ENCODE results near the gene ZSWIM3.
A peak's percentile ranks its signal among the peaks of the same experiment; 100 is the strongest.
"Not testable (repeated sequence)": the region's sequence is repeated elsewhere in the genome, so short reads cannot be mapped to it uniquely, and the experiment has no call there.

Gene ZSWIM3

DNA sequence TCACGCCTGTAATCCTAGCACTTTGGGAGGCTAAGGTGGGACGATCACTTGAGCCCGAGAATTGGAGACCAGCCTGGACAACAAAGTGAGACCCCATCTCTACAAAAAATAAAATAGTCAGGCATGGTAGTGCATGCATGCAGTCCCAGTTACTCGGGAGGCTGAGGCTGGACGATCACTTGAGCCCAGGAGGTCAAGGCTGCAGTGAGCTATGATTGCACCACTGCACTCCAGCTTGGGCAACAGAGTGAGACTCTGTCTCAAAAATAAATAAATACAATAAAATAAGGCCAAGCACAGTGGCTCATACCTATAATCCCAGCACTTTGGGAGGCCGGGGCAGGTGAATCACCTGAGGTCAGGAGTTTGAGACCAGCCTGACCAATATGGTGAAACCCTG lies 43.9 kb downstream of the ZSWIM3 start:
- DNase-seq; in situ Hi-C loops (cut with MboI; ENCODE audit: low pct_unique_long_range_greater_than_20kb, low sequenced_read_pairs): not testable (repeated sequence)

DNA sequence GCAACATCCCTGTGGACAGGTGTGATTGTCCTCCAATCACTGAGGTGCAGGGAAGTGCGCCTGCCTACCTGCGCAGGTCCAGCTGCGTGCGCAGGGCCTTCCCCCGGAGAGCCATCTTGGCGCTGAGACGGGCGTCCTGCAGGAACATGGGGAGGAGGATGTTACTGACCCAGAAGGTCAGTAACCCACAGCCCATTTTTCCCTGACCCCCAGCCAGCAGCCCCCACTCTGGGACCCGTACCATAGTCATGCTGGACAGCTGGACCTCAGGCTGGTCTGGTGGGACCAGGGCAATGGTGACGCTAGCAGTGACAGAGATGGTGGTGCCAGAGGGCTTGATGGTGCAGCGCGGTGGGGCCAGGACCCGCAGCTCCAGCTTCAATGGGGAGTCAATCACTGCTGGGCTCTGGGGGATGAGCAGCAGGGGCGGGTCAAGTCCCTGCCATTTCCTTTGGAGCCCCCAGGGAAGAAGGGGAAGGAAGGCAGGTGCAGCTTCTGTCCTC lies 44.8 kb downstream of the ZSWIM3 start:
- in situ Hi-C loops (cut with MboI; ENCODE audit: low pct_unique_long_range_greater_than_20kb, low sequenced_read_pairs), result no loop called here
- DNase-seq, result no peak

DNA sequence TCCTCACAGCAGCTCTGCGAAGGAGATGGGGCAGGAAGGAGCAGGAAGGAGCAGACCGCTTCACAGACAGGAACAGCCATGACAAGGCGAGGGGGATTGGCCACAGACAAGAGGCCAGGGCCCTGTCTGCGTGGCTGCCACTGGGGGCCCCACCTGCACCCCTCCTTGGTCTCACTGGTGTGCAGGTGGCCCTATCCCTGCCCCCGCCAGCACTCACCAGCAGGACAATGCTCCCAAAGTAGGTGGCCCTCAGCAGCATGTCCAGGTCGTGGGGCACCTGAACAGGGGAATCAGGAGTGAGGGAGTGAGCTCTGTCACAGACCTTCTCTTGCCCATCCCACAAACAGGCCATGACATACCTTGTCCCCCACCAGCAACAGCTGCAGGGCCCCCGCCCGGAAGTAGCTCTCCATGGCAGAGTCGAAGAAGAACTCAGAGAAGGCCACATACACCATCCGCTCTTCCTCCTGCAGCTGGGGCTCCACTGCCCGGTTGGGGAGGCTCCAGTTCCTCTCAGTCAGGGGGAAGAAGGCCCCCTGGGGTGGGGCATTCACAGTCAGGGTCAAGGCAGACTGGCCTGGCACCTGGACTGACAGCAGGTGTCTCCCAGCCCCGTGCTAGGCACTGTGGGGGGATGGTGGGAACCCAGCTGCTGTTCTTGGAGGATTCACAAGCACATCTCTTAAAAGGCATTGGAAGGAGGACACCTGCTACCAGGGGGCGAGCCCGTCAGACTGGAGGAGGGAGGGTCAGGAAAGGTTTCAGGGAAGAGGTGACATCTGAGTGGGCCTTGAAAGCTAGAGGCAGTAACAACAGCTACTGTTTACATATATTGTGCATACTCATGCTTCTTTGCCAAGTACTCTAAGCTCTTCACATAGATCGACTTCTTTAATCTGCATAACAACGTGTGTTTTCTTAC lies 47.4 kb downstream of the ZSWIM3 start:
- in situ Hi-C loops (cut with MboI; ENCODE audit: low pct_unique_long_range_greater_than_20kb, low sequenced_read_pairs), result no loop called here
- no peak for DNase-seq

DNA sequence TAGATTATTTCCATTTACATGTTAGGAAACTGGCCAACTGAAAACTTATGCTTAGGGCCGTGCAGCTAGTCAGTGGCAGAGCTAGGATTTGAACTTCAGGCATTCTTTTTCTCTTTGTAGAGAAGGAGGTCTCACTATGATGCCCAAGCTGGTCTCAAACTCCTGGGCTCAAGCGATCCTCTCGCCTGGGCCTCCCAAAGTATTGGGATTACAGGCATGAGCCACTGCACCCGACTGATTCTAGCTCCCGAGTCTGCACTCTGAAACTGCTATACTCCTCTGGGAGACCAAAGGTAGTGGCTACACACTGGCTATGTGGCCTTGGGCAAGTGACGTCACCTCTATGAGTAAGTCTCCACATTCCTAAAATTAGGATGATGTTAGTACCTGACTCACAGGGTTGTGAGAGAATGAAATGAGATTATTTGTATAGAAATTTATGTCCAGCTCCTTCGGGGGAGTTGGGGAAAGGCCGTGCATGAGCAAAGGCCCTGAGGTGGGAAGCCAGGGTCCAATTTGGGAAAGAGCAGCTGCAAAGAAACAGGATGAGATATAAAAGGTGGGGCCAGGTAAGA lies 48.2 kb downstream of the ZSWIM3 start:
- in situ Hi-C loops (cut with MboI; ENCODE audit: low pct_unique_long_range_greater_than_20kb, low sequenced_read_pairs), result no loop called here
- DNase-seq, result no peak

DNA sequence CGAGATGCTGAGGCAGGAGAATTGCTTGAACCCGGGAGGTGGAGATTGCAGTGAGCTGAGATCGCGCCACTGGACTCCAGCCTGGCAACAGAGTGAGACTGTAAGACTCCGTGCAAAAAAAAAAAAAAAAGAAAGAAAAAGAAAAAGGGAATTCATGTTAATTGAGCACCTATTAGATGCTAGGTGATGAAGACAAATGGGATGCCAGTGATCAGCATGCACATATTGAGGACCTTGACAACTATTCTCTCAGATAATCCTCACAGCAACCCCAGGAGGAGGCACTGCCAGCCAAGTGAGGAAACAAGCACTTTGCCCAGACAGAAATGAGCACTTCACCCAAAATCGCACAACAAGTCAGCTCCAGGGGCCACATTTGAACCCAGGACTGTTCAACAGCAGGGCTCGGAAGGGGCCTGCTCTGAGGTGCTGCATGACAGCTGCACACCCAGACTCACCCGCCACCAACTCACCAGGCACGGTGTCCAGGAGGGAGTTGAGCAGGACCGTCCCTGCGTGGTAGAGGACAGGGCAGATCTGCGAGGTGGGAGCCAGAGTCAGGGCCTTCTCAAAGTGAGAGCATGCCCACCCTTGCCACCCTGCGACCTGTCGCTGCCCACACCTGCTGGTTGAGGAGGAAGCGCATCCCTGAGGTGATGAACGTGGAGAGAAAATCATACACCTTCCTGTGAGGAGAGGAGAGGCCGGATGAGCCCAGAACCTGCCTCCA lies 50.0 kb downstream of the ZSWIM3 start:
- DNase-seq, result no peak
- in situ Hi-C loops (cut with MboI; ENCODE audit: low pct_unique_long_range_greater_than_20kb, low sequenced_read_pairs), result no loop called here

DNA sequence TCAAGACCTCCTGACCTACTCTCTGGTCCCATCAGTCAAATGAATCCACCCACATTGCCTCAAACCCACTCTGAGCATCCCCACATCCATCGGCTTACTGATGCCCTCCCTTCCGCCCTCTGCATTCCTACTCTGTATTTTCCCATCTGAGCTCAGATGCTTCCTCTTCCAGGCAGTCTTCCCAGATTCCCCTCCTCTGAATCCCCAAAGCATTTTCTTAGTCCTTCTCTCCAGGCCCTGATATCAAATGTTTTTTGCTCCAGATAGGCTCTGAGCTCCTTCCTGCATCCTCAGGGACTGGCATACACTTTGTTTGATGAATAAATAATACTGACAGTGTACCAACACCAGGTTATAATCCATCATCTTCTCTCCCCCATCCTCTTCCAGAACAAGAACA lies 50.7 kb downstream of the ZSWIM3 start:
- in situ Hi-C loops (cut with MboI; ENCODE audit: low pct_unique_long_range_greater_than_20kb, low sequenced_read_pairs), result no loop called here

DNA sequence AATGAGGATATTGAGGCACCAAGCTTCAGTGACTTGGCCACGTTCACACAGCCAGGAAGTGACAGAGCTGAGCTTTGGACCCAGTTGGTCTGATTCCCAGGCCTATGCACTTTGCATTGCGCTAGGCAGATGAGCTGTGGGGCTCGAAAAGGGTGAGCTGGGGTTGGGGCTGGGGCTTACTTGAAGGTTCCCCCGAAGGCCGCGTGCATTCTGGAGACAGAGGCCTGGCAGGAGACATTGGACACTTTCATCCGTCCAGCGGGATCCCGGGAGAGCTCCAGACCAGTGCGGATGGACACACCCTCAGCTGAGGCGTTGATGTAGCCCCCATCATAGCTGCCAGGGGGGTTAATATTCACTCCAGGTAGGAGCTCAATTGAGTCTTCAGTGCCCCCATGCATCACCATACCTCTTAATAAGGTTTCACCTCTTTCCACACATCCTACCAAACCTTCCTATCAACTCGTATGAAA lies 52.0 kb downstream of the ZSWIM3 start:
- no peak for DNase-seq
- in situ Hi-C loops (cut with MboI; ENCODE audit: low pct_unique_long_range_greater_than_20kb, low sequenced_read_pairs), result no loop called here

More for the DNA sequence above, 50.7 kb downstream of the ZSWIM3 start:
- no peak for DNase-seq

DNA sequence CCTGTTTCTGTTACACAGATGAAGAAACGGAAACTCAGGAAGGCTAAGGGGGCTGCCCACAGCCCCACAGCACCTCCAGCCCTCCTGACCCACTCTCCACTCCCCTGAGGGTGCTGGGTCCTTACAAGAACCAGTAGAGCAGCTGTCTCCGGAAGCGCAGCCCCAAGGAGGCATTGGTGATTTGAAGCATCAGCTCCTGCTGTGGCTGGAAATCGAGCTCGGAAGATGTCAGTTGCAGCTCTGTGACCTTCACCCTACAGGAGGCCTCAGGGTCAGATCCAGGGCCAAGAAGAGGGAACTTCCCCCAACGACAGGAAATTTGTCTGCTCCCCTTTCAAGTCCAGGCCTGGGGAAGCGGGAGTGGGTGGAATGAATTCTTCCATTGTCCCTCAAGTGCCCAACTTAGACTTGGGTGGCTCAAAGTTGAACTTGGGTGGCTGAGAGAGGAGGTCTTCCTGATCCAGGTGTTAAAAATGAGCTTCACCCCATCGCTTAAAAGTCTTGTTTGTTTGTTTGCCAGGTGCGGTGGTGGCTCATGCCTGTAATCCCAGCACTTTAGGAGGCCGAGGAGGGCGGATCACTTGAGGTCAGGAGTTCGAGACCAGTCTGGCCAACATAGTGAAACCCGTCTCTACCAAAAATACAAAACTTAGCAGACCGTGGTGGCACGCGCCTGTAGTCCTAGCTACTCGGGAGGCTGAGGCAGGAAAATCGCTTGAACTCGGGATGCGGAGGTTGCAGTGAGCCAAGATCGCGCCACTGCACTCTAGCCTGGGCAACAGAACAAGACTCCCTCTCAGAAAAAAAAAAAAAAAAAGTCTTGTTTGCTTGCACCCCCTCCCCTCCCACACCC lies 52.6 kb downstream of the ZSWIM3 start:
- in situ Hi-C loops (cut with MboI; ENCODE audit: low pct_unique_long_range_greater_than_20kb, low sequenced_read_pairs), result no loop called here
- DNase-seq, result no peak

DNA sequence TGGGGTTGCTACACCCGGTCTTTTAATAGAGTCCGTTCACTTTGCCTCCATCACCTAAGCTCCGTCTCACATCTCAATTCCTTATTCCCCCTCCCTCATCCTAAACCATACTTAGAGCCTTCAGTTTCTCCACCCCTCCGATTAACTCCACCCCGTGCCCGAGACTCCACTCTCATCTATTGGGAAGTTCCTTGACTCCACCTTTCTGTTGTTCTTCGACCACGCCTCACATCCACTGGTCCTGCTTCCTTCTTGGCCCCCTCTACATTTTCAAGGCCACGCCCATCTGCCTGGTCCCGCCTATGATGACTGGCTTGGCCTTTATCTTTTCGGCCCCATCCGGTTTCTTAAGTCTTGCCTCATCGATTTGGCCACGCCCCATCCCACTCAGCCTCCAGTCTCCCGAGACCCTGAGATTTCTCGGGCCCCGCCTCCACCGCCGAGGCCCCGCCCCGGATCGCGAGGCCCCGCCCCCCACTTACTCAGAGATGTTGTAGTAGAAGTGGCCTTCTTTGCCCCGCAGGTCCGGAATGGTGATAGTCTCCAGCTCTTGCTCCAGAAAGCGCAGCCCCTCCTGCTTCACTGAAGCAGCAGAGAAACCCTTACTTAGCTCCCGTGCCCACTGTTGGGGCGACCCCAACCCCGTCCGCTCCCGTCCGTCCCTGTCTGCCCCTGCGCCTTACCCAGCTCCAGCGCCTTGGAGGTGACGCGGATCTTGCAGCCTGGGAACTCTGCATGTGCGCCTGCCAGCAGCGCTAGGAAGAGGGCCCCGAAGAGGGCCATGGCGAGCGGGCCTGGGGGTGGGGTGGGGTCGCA lies 53.5 kb downstream of the ZSWIM3 start:
- DNase-seq, result peak; percentile 100
- in situ Hi-C loops (cut with MboI; ENCODE audit: low pct_unique_long_range_greater_than_20kb, low sequenced_read_pairs), result no loop called here

DNA sequence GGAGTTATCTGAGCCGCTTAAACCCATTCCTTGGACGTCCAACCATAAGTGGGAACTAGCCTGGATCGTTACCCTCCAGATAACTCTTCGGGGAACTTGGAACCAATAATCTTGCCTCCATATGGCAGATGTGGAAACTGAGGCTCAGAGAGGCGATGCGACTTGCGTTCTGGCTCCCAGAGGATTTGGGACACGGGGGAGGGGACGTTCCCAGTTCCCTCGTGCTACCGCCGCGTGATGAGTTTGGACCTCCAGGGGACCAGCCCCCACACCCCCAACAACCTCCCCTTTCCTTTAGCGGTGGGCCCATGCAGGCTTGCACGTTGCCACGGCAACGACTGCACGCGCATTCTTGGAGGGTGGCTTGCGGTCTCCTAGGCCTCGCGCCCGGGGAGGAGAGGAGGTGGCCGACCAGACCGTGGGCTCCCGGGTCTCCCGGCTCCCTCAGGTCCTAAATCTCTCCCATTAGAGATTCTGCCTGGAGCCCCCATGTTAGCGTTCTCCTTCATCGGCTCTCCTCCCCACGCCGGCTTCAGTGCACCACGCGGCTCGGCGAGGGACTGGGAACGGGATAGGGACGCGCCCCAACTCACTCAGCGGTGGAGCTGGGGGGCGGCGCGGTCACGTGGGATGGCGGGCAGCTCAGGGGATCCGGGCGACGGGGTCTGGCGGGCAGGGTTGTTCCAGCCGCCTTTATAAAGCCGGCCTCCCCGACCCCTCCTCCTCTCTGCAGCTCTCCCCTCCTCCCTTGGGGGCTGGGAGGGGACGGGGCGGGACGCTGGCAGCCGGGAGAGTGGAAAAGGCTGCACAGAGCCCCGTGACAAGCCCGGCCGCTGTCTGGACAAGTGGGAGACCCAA lies 54.3 kb downstream of the ZSWIM3 start, which contains the start of gene PLTP:
Gene PLTP, minus strand, starts transcription at position 670 of the 858 bp plus-strand sequence. CDS start 703 bp downstream, outside the sequence.
- in situ Hi-C loops (cut with MboI; ENCODE audit: low pct_unique_long_range_greater_than_20kb, low sequenced_read_pairs), result no loop called here
- peak; percentile 80 for DNase-seq

DNA sequence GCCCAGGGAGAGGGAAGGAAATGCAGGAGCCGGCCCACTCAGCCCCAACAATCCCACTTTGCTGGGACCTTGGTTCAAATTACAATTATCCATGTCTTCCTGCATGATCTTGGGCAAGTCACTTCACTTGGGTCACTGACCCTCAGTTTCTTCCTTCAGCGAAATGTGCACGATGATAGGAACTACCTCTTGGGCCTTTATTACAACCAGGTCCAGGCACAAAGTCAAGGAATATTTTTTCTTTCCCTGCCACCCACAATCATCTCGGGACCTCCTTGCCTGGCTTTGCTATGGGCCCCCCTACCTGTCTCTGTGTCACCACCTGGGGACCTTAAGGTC lies 54.9 kb downstream of the ZSWIM3 start:
- in situ Hi-C loops (cut with MboI; ENCODE audit: low pct_unique_long_range_greater_than_20kb, low sequenced_read_pairs), result no loop called here
- no peak for DNase-seq

DNA sequence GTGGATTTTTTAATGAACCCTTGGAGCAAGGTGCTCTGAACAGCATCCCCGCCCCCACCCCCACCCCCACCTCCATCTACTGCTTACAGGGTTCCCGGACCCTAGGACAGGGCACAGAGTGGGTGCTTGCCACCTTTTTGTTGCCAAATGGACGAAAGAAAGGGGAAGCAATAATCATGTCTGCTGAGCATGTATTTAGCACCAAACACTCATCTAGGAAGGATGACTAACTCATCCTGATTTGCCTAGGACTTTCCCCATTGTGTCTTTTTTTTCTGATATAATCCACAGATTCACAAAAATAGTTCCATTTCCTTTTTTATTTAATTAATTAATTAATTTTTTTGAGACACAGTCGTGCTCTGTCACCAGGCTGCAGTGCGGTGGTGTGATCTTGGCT lies 55.7 kb downstream of the ZSWIM3 start:
- DNase-seq, result no peak
- in situ Hi-C loops (cut with MboI; ENCODE audit: low pct_unique_long_range_greater_than_20kb, low sequenced_read_pairs), result no loop called here

DNA sequence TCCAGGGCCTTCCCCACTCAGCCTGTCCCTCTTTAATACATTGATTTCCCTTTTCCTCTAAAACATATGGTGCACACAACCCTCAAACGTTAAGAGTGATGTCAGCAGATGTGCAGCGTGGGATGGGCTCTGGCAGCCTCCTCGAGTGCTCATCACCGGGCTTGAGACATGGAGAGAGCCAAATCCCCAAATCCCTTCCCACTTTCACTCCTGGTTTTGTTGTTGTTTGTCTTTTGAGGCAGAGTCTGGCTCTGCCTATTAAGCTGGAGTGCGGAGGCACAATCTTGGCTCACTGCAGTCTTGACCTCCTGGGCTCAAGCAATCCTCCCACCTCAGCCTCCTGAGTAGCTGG lies 60.4 kb downstream of the ZSWIM3 start:
- in situ Hi-C loops (cut with MboI; ENCODE audit: low pct_unique_long_range_greater_than_20kb, low sequenced_read_pairs), result no loop called here
- DNase-seq, result no peak

DNA sequence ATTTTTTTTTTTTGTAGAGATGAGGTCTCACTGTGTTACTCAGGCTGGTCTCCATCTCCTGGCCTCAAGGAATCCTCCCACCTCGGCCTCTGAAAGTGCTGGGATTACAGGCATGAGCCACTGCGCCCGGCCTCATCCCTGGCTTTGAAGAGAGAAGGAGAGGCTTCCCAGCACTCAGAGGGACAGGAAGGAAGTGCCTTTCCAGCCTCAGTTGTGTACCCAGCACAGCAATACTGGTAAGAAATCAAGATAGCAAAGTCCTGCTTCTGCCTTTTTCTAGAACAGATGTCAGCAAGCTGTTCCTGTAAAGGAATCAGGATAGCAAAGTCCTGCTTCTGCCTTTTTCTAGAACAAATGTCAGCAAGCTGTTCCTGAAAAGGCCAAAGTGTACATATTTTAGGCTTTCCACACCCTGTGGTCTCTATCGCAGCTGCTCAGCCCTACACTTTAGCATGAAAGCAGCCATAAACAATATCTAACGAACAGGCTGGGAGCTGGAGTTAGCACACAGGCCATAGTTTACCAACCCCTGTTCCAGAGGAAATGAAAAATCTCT lies 60.8 kb downstream of the ZSWIM3 start:
- DNase-seq, result no peak
- in situ Hi-C loops (cut with MboI; ENCODE audit: low pct_unique_long_range_greater_than_20kb, low sequenced_read_pairs), result no loop called here

DNA sequence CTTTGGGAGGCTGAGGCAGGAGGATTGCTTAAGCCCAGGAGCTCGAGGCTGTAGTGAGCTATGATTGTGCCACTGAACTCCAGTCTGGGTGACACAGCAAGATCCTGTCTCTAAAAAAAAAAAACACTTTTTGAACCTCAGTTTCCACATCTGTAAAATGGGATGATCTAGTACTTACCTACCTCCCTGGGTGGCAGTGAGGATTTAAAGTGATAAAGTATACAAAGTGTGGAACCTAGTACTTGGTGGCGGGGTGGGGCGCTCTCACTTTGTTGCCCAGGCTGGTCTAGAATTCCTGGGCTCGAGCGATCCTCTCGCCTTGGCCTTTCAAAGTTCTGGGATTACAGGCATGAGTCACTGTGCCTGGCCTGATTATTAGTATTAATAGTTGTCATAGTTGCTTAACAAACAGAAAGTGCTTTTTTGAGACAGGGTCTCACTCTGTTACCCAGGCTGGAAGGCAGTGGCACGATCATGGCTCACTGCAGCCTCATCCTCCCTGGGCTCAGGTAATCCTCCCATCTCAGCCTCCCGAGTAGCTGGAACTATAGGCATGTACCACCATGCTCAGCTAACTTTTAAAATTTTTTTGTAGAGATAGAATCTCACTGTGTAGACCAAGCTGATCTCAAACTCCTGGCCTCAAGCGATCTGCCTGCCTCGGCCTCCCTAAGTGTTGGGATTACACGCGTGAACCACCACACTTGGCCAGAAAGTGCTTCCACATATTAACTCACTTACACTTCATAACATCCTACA lies 61.5 kb downstream of the ZSWIM3 start:
- in situ Hi-C loops (cut with MboI; ENCODE audit: low pct_unique_long_range_greater_than_20kb, low sequenced_read_pairs), result no loop called here
- DNase-seq, result no peak

All from KBM-7 (cell line).